ENCODE measurements around the gene ANKRD53. TPM values are rescaled to one million over a fixed set of nuclear protein-coding genes. Genes with fewer than 3 reads are reported as not detected.

The ANKRD53 gene
- total RNA-seq, 1 experiment from 2014 or later = not detected

- ChIA-PET POLR2A (no interaction called here), RAD21 (ENCODE audit: low non-redundant PET in 1 of 2, low total read pairs in 2 of 2, uncharacterized antibody in 2 of 2, unreplicated experiment in 2 of 2) (no interaction called here), CTCF (interaction anchor here (1.0 kb wide), 1 partner anchor 10 kb away, joined by 3 read pairs; no protein-coding TSS in a partner anchor)
- H3K4me1 ChIP-seq (ENCODE audit: control insufficient read depth in 1 of 2, insufficient read depth in 2 of 2, low read length in 2 of 2) = no peaks in the 10 kb centered on the region
- no peak overlapping the region for H3K4me3 ChIP-seq (replicated peaks in 1 of 2; ENCODE audit: low read depth in 1 of 2, low read length in 2 of 2)
- ATAC-seq = no peak
- H3K9ac ChIP-seq (ENCODE audit: low read length) = no peak overlapping the region
- no peaks in the 10 kb centered on the region for H3K9me3 ChIP-seq (ENCODE audit: control insufficient read depth in 1 of 2, insufficient read depth in 1 of 2, low read depth in 1 of 2, low read length in 2 of 2)
- no peak overlapping the region for H2AFZ ChIP-seq (ENCODE audit: low read depth, low read length, poor library complexity, severe bottlenecking)
- H3K27ac ChIP-seq (ENCODE audit: low read depth, low read length) = no peak overlapping the region
- intact Hi-C loops (cut with micrococcal nuclease) = no loop called here
- BruUV-seq (replicated peaks) = no TSS peak
- DNase-seq (ENCODE audit: low read depth, low spot score) = no peak
- TF ChIP-seq ZBTB33 (IDR thresholded peaks at IDR 0.05; ENCODE audit: extremely low read depth, insufficient replicate concordance, low read length) = no peak
- no peaks in the 10 kb centered on the region for H4K20me1 ChIP-seq (ENCODE audit: insufficient read depth)
- no peaks in the 10 kb centered on the region for H3K79me2 ChIP-seq (ENCODE audit: insufficient read depth, low read length)
- H3K4me2 ChIP-seq (ENCODE audit: low read length) = no peak overlapping the region
- H3K9me2 ChIP-seq (ENCODE audit: insufficient read depth) = no peaks in the 10 kb centered on the region
- peaks cover 23% of the 10 kb centered on the region for H3K27me3 ChIP-seq (ENCODE audit: insufficient read depth, low read length)
- H3K36me3 ChIP-seq (ENCODE audit: control insufficient read depth in 1 of 2, insufficient read depth in 2 of 2, low read length in 2 of 2) = no peaks in the 10 kb centered on the region
These were observed 22.3 kb upstream of the ANKRD53 start for GRCh38 chr2:70956141-70956540.

GRCh38 chr2:70957798-70958197 lies 20.6 kb upstream of the ANKRD53 start:
- Histone ChIP-seq H2AFZ (ENCODE audit: low read depth, low read length, poor library complexity, severe bottlenecking) (no peak overlapping the region), H3K36me3 (ENCODE audit: control insufficient read depth in 1 of 2, insufficient read depth in 2 of 2, low read length in 2 of 2) (no peaks in the 10 kb centered on the region), H4K20me1 (ENCODE audit: insufficient read depth) (no peaks in the 10 kb centered on the region), H3K4me3 (replicated peaks in 1 of 2; ENCODE audit: low read depth in 1 of 2, low read length in 2 of 2) (no peak overlapping the region), H3K4me1 (ENCODE audit: control insufficient read depth in 1 of 2, insufficient read depth in 2 of 2, low read length in 2 of 2) (no peaks in the 10 kb centered on the region), H3K9me3 (ENCODE audit: control insufficient read depth in 1 of 2, insufficient read depth in 1 of 2, low read depth in 1 of 2, low read length in 2 of 2) (no peaks in the 10 kb centered on the region), H3K4me2 (ENCODE audit: low read length) (no peak overlapping the region), H3K79me2 (ENCODE audit: insufficient read depth, low read length) (no peaks in the 10 kb centered on the region), H3K9me2 (ENCODE audit: insufficient read depth) (no peaks in the 10 kb centered on the region), H3K9ac (ENCODE audit: low read length) (no peak overlapping the region), H3K27me3 (ENCODE audit: insufficient read depth, low read length) (peaks cover 23% of the 10 kb centered on the region), H3K27ac (ENCODE audit: low read depth, low read length) (no peak overlapping the region)
- ChIA-PET CTCF (no interaction called here), POLR2A (no interaction called here), RAD21 (ENCODE audit: low non-redundant PET in 1 of 2, low total read pairs in 2 of 2, uncharacterized antibody in 2 of 2, unreplicated experiment in 2 of 2) (no interaction called here)
- no peak for TF ChIP-seq ATF3 (IDR thresholded peaks at IDR 0.05)
- no peak for TF ChIP-seq CTCF (IDR thresholded peaks at IDR 0.05 in 2 of 3, conservative IDR thresholded peaks at IDR 0.05 in 1 of 3; ENCODE audit: borderline replicate concordance in 1 of 3, insufficient read depth in 1 of 3, low read depth in 2 of 3, low read length in 2 of 3)
- no peak for TF ChIP-seq MAX (IDR thresholded peaks at IDR 0.05)
- TF ChIP-seq EZH2 (IDR thresholded peaks at IDR 0.05) = no peak
- no peak for TF ChIP-seq FOSL1 (IDR thresholded peaks at IDR 0.05; ENCODE audit: low read depth)
- no peak for TF ChIP-seq EGR1 (IDR thresholded peaks at IDR 0.05; ENCODE audit: low read depth)
- no peak for DNase-seq (ENCODE audit: low read depth, low spot score)
- BruUV-seq (replicated peaks) = no TSS peak
- ATAC-seq = no peak
- intact Hi-C loops (cut with micrococcal nuclease) = no loop called here

All from HCT116 (cell line).